ENCODE measurements around the gene NT5DC2.

- TF ChIP-seq CTCF (IDR thresholded peaks at IDR 0.05; ENCODE audit: low read depth, low read length) (no peak), EZH2phosphoT487 (IDR thresholded peaks at IDR 0.05; ENCODE audit: low read depth) (no peak)
These were observed 27.5 kb upstream of the NT5DC2 start for GRCh38 chr3:52561028-52561747.

Data from OCI-LY3 (cell line).